ENCODE results near the gene OR4C11. TPM values are rescaled to one million over a fixed set of nuclear protein-coding genes. Genes with fewer than 3 reads are reported as not detected.

OR4C11 gene, protein sequence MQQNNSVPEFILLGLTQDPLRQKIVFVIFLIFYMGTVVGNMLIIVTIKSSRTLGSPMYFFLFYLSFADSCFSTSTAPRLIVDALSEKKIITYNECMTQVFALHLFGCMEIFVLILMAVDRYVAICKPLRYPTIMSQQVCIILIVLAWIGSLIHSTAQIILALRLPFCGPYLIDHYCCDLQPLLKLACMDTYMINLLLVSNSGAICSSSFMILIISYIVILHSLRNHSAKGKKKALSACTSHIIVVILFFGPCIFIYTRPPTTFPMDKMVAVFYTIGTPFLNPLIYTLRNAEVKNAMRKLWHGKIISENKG
- total RNA-seq, result not detected in 2 replicates

DNA sequence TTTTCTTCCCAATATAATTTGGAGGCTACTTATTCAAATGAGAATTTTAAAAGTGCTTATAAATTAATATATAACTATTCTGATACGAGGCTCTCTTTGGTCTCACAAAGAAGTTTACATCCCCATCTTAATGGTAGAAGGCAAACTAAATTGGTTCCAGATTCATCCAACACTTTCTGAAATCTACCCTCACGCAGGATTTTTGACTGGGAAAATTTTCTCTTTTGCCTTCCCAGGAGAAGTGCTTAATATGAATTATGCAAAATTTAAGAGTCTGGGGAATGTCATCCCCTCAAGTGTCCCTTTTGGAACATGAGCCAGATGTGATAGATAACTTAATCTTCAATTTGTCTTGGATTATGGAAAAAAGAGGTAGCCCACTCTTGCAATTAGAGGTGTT lies at the start of gene OR4C11:
TSS of gene OR4C11 (minus strand) at position 101 of the 400 bp plus-strand sequence. CDS start 3,272 bp downstream, outside the sequence.

DNA sequence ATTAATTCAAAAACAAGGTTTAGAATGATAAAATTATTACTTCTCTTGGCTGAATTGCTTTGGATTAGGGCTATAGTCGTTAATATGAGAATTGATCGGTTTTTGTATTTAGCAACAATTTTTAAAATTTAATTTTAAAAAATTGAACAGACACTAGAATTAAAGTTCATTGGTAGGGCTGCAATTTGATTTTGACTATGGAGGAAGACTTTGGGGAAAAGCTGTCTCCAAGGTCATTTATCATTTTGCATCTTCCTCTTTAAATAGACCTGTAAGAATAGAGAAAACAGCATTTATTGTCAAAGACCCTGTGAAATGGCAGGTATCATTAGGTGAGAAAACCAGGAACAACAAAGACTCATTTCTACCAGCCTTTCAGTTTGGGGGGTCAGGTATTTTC lies 40.6 kb upstream of the OR4C11 start, which contains the start of gene OR4S2:
TSS of gene OR4S2 (plus strand) at position 301 of the 400 bp plus-strand sequence. CDS start 2,577 bp downstream, outside the sequence.

DNA sequence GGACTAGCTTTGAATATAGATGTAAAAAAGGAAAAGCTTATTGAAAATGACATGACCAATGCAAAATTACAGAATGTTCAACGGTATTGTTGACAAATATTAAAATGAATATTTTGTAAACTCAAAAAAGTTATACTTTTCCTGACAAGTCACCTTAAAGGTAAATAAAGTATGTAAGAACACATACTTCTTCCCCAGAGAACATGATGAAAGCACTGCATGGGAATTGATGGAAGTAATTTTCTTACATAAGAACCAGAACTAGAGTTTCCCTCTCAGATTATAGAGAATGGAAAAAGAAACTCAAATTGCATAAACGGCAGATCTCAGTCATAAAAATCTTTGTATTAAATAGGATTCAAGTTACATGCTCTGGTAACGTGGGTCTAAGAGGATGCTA lies 27.4 kb upstream of the OR4C11 start, which contains the start of gene OR4P4:
TSS of gene OR4P4 (plus strand) at position 301 of the 400 bp plus-strand sequence.

DNA sequence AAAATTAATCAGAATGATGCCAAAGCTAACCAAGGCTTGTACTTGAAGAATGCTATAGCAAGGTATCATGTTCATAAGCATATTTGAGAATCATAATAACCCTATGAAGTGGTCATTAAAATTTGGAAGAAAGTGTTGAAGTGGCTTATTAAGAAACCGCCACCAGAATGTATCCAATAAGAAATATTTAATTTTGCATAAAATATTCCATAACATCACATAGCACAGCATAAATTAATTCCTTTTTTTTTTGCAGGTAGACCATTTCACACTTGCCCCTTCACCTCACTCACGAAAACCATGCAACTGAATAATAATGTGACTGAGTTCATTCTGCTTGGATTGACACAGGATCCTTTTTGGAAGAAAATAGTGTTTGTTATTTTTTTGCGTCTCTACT lies 35.6 kb downstream of the OR4C11 start, which contains the start of gene OR4C16:
TSS of gene OR4C16 (plus strand) at position 301 of the 400 bp plus-strand sequence. CDS start at position 301, 0 bp downstream.

DNA sequence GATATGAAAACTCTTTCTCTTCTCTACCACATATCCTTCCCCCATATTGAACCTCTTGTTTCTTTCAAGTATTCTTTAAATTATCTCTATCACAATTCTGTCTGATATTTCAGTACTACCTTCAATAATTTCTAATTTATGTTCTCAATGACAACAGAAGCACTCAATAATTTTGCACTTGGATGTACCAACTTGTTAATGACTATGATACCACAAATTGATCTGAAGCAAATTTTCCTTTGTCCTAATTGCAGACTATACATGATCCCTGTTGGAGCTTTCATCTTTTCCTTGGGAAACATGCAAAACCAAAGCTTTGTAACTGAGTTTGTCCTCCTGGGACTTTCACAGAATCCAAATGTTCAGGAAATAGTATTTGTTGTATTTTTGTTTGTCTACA lies 53.3 kb downstream of the OR4C11 start, which contains the start of gene OR4C15:
TSS of gene OR4C15 (plus strand) at position 301 of the 400 bp plus-strand sequence. CDS start at position 301, 0 bp downstream.

Other genes with a start within 250 kb of the OR4C11 start
- gene OR4A15, start 239.7 kb downstream of the OR4C11 start, total RNA-seq, result not detected in 2 replicates
- gene OR4C15, start 53.2 kb downstream of the OR4C11 start, total RNA-seq, result not detected in 2 replicates
- not detected in 2 replicates for gene OR4C16, start 35.5 kb downstream of the OR4C11 start, total RNA-seq
- gene OR4P4, start 27.5 kb upstream of the OR4C11 start, total RNA-seq, result not detected in 2 replicates
- gene OR4S2, start 40.7 kb upstream of the OR4C11 start, total RNA-seq, result not detected in 2 replicates
- not detected in 2 replicates for gene OR4C6, start 54.6 kb upstream of the OR4C11 start, total RNA-seq
- gene OR5D13, start 165.8 kb upstream of the OR4C11 start, total RNA-seq, result not detected in 2 replicates
- gene OR5D14, start 187.9 kb upstream of the OR4C11 start, total RNA-seq, result not detected in 2 replicates
- not detected in 2 replicates for gene OR5L1, start 203.7 kb upstream of the OR4C11 start, total RNA-seq
- gene OR5D18, start 212.0 kb upstream of the OR4C11 start, total RNA-seq, result not detected in 2 replicates
- not detected in 2 replicates for gene OR5L2, start 219.6 kb upstream of the OR4C11 start, total RNA-seq
- gene OR5D16, start 231.1 kb upstream of the OR4C11 start, total RNA-seq, result not detected in 2 replicates